Liver (tissue), 3 donors: ENCODE measurements around the gene CDR2.

ENCODE experiments used
- EGR1 ChIP-seq, 2 donors: IDR thresholded peaks; 2 replicates each; pipeline ENCODE4 v1.6.1; 2016 to 2018; ENCODE audit warnings: antibody characterized with exemption in 2 of 2, low read depth in 2 of 2
- FOXA1 ChIP-seq: IDR thresholded peaks from 2 replicates; pipeline ENCODE4 v1.6.1; 2016; ENCODE audit warnings: antibody characterized with exemption
- HNF4A ChIP-seq, 2 donors: conservative IDR thresholded peaks; 2 replicates each; pipeline ENCODE4 v1.6.1; 2016; ENCODE audit warnings: antibody characterized with exemption in 2 of 2, mild to moderate bottlenecking in 2 of 2
- JUND ChIP-seq, 2 donors: IDR thresholded peaks; 2 replicates each; pipeline ENCODE4 v1.6.1; 2016; ENCODE audit warnings: antibody characterized with exemption in 2 of 2
- MAX ChIP-seq: IDR thresholded peaks from 2 replicates; pipeline ENCODE4 v1.6.1; 2016; ENCODE audit warnings: antibody characterized with exemption
- RAD21 ChIP-seq, 2 donors: IDR thresholded peaks; 2 replicates each; pipeline ENCODE4 v1.6.1; 2016; ENCODE audit warnings: antibody characterized with exemption in 2 of 2, mild to moderate bottlenecking in 2 of 2
- REST ChIP-seq: IDR thresholded peaks from 2 replicates; pipeline ENCODE4 v1.6.1; 2016; ENCODE audit warnings: antibody characterized with exemption, mild to moderate bottlenecking
- SP1 ChIP-seq: IDR thresholded peaks from 2 replicates; pipeline ENCODE4 v1.6.1; 2018; ENCODE audit warnings: antibody characterized with exemption, mild to moderate bottlenecking
- TAF1 ChIP-seq: conservative IDR thresholded peaks from 2 replicates; pipeline ENCODE4 v1.6.1; 2016; ENCODE audit warnings: antibody characterized with exemption, mild to moderate bottlenecking
- YY1 ChIP-seq: IDR thresholded peaks from 2 replicates; pipeline ENCODE4 v1.6.1; 2016; ENCODE audit warnings: antibody characterized with exemption, mild to moderate bottlenecking
- ZBTB33 ChIP-seq: IDR thresholded peaks from 2 replicates; pipeline ENCODE4 v1.6.1; 2016; ENCODE audit warnings: antibody characterized with exemption
- TF ChIP-seq, protein P1 (sequence below): fragments of 150-350 bp; IDR thresholded peaks from 2 replicates; pipeline ENCODE4 v1.5.1; 2017; ENCODE audit warnings: improper control_type of control experiment, low read depth, low read length; ENCODE audit not compliant: missing input control
- TF ChIP-seq, protein P2 (sequence below): IDR thresholded peaks from 2 replicates; pipeline ENCODE4 v1.6.1; 2016; ENCODE audit warnings: antibody characterized with exemption
- donor health status: healthy.
- donor health status: healthy.

DNA sequence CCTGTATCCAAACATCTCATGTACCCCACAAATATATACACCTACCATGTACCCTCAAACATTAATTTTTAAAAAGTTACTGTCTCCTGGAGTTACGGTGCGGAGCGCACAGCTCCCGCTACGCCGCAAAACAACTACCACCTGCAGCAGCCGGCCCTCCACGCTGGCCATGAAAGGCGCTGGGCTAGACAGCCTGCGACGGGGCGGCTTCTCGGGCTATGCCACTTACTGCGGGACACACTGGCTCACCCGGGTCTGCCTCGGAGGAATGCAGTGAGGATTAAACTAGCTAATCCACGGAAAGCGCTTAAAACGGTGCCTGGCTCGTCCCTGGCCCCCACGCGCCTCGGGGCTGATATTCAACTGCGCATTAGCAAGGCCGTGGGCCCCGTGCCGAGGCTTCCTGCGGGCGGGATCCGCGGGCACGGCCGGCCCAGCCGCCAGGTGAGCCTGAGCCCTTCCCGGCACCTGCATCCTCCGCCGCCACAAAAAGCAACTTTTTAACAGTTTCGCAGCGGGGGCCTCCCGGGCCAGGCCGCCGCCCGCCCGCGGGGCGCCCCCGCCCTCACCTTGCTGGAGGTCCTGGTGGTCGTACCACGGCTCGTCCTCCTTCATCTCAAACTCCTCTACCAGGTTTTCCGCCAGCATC lies 633 bp downstream of the CDR2 start:
- TF ChIP-seq, protein P1, sequence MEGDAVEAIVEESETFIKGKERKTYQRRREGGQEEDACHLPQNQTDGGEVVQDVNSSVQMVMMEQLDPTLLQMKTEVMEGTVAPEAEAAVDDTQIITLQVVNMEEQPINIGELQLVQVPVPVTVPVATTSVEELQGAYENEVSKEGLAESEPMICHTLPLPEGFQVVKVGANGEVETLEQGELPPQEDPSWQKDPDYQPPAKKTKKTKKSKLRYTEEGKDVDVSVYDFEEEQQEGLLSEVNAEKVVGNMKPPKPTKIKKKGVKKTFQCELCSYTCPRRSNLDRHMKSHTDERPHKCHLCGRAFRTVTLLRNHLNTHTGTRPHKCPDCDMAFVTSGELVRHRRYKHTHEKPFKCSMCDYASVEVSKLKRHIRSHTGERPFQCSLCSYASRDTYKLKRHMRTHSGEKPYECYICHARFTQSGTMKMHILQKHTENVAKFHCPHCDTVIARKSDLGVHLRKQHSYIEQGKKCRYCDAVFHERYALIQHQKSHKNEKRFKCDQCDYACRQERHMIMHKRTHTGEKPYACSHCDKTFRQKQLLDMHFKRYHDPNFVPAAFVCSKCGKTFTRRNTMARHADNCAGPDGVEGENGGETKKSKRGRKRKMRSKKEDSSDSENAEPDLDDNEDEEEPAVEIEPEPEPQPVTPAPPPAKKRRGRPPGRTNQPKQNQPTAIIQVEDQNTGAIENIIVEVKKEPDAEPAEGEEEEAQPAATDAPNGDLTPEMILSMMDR, result no peak
- TF ChIP-seq REST, result no peak
- no peak for TF ChIP-seq EGR1 (IDR thresholded peaks at IDR 0.05; ENCODE audit: low read depth in 2 of 2)
- TF ChIP-seq, protein P2, sequence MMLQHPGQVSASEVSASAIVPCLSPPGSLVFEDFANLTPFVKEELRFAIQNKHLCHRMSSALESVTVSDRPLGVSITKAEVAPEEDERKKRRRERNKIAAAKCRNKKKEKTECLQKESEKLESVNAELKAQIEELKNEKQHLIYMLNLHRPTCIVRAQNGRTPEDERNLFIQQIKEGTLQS, result no peak
- TF ChIP-seq MAX, result peak; percentile 24
- no peak for TF ChIP-seq HNF4A (conservative IDR thresholded peaks at IDR 0.05)
- TF ChIP-seq JUND (IDR thresholded peaks at IDR 0.05), result no peak
- no peak for TF ChIP-seq TAF1
- TF ChIP-seq SP1, result no peak
- no peak for TF ChIP-seq FOXA1
- TF ChIP-seq RAD21 (IDR thresholded peaks at IDR 0.05), result no peak
- no peak for TF ChIP-seq ZBTB33
- no peak for TF ChIP-seq YY1
